Measurements from ENCODE around the gene DCLRE1A.

DCLRE1A gene

DNA sequence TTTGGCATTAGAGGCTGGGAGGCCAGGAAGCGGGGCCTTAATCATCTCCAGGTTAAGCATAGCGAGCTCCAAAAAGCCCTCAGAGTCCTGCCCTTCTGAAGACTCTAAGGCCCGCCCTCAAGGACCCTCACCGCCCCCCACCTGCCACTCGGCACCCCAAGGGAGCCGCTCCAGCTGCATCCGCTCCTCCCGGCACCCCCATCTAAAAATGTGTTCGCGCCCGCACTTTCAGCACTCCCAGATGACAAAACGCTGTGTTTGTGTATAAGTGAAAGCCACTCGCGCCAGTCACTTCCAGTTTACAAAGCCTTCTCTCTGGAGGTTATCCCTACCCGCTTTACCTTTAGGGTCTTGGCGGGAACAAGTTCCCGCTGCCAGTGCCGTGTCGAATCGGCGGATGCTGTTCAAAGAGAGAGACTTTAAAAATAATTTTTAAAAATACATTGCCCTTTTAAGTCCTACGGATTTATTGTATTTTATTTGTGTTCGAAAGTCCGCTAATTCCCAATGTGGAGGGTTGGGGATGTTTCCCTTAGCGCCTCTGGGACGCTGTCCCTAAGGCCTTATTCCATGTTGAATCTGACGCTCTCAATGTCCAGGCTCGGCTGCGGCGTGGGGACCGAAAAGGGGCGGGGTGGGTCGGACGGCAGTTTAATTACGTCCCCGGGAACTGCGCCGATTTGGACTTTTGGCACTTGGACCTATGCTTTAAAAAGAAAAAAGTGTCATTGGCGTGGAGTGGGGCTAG lies at the start of gene DCLRE1A, which contains the start of gene NHLRC2:
Gene DCLRE1A, minus strand, starts transcription at position 70 of the 748 bp plus-strand sequence. CDS start 900 bp downstream, outside the sequence.
Gene NHLRC2, plus strand, starts transcription at position 649 of the 748 bp plus-strand sequence. CDS start 212 bp downstream, outside the sequence.
- peak; percentile 87 for DNase-seq

DNA sequence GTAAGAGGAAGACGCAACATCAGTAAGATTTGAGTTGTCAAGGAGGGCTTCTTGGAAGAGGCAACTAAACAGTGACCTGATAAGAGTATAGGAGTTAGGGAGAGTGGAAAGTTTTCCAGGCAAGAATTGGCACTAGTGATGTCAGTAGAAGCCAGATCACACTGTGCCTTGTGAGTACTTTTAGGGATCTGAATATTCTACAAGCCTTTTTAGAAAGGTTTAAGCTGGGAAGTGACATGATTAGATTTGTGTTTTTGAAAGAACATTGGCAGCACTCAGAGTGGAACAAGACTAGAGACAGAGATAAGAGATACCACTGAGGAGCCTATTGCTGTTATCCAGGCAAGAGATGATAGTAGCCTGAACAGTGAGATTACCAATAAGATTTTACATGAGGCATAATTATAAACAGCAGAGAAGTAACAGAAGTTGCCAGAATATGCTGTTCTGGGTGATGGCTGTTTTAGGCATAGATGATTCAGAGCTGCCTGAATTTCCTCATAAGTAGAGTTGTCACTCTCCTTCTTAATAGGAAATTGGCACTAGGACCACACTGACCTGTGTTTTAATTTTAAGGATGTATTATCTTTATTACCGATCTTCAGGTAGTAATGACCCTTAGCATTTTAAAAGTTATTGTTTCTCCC lies 46.2 kb upstream of the DCLRE1A start:
- no peak for DNase-seq

DNA sequence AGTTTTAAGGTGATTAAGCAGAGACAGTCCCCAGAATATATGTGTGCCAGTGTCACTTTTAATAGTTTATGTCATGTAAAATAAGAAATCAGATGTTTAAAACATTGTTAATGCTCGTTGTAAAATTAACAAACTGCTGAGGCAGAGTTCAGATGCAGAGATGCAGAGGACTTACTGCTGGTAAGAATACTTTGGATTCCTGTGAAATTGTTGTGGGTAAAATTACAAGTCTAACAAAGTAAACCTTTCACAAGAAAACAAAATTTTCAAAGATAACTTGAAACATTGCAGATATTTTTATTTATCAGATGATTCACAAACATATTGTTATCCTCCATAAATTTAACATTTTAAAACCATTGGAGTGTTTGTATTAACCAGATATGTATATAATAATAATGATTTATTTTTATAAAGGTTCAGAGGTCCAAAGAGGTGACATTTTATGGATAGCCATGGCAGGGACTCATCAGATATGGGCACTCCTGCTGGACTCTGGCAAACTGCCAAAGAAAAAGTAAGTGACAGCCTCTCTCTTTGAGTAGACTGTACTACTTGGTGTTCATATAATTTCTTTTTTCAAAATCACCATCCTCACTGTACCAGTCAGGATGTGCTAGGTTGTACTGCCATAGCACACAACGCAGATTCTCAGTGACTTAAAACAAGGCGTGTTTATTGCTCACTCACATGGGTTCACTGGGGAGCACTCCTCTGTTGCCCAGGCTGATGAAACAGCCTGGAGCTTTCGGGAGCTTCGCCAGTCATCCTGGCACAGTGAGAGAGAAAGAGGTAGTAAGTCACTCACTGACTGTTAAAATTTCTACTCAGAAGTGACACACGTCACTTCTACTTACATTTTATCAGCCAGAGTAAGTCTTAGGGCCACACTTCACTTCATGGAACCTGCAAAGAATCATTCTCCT lies 44.1 kb upstream of the DCLRE1A start:
- peak; percentile 12 for DNase-seq

DNA sequence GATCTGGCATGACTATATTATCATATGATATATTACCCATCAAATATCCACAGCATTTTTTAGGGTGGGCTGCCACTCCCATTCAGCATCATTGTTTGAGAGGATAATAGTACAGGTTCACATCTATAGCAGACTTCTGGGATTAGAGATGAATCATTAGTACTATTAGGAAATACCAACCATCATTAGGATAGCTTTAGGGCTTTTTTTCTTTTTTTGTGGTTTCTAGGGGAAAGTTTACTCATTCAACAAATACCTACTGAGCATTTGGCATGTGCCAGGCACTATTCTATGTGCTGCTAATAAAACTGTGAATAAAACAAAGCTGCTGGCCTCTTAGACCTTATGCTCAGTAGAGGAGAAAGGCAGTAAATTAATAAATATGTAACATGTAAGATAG lies 41.1 kb upstream of the DCLRE1A start:
- DNase-seq: no peak

DNA sequence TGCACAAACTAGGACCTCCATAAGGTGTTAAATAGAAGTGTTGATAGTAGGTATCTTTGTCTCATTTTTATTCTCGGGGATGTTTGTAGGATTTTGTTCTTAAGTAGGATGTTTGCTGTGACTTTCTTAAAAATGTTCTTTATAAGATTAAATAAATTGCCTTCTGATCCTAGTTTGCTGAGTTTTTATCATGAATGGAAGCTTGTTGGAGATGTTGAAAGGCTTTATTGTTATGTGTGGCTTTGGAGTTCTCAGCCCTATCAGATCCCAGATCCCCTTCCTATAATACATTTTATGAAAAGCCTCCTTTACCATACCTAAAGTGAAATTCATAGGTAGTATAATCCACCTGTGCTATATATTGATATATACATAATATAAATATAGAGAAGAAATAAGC lies 40.7 kb upstream of the DCLRE1A start:
- DNase-seq: no peak

DNA sequence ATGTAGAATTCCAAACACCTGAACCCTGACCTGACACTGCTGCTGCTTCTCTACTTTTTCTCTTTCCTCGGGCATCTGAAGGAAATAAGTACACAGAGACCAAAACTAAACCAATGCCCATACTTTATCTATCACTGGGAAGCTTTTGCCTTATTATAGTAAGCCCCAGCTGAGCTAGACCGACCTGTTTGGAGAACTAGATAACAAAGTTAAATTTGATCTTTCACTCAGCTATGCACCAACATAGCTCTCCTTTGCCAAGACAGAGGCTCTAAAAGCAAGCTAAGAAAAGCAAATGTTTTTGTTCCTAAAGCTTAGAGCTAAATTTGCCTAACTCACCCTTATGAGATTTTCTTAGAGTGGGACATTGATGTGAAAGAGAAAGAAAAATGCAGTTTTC lies 39.7 kb upstream of the DCLRE1A start:
- no peak for DNase-seq

DNA sequence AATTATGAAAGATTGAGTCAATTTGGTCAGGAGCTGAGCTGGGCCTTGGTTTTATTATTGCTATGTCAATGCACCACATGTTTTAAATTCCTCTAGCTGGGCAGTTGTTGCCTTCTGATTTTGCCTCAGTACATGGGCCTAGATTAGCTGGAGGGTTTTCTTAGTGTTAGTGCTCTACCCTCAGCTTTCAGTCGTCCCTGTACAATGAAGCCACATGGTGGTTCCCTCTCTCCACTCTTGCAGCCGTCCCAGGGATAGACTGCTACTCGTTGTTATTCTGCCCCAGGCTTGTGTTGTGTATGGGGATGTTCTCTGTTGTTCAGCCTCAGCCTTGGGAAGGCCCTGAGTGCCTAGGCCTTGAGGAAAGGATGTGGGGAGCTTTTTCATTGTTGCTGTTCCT lies 37.6 kb upstream of the DCLRE1A start:
- no peak for DNase-seq

DNA sequence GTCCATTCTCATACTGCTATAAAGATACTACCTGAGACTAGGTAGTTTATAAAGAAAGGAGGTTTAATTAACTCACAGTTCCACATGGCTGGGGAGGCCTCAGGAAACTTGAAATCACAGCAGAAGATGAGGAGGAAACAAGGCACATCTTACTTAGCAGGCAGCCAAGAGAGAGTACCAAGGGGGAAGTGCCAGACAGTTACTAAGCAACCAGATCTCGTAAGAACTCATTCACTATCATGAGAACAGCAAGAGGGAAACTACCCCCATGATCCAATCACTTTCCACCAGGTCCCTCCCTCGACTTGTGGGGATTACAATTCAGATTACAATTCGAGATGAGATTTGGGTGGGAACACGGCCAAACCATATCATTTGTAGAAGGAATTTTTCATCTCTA lies 36.9 kb upstream of the DCLRE1A start:
- DNase-seq: peak; percentile 11

DNA sequence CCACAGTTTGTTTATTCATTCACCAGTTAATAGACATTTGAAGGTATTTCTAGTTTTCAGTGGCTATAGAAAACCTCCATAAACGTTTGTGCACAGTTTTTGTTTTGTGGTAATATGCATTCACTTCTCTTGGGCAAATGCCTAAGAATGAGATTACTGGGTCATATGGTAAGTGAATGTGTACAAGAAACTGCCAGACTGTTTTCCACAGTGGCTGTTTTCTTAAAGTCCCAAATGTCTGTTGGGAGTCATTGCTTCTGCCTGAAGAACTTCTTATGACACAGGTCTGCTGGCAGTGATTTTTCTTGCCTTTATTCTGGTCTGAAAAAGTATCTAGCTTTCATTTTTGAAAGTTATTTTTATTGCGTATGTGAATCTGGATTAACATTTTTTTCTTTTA lies 36.0 kb upstream of the DCLRE1A start:
- no peak for DNase-seq

DNA sequence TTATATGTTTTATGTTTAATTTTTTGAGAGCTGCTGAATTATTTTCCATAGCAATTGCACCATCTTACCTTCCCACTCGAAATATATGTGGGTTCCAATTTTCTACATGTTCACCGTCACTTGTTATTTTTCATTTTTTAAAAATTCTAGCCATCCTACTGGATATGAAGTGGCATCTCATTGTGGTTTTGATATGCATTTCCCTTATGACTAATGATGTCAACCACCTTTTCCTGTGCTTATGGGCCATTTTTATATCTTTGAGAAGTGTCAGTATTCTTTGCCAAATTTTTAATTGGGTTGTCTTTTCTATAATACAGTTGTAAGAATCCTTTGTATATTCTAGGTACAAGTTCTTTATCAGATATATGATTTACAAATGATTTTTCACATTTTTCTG lies 28.4 kb upstream of the DCLRE1A start:
- no peak for DNase-seq

DNA sequence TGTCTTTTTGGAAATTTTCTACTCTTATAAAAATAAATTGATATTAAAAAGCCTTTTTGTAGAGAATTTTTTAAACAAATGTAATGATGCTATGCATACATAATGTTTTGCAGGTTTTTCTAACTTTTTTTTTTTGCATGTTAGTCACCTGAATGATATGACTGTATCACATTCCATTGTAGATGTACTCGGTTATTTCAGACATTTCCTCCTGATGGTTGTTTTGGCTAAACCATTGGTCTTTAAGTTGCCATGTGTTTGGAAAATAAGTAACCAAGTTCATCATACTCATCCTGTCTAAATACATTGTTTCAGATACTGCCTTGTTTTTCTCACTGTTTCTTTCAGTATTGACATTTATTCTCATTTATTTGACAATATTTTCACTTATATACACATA lies 26.4 kb upstream of the DCLRE1A start:
- DNase-seq: no peak

DNA sequence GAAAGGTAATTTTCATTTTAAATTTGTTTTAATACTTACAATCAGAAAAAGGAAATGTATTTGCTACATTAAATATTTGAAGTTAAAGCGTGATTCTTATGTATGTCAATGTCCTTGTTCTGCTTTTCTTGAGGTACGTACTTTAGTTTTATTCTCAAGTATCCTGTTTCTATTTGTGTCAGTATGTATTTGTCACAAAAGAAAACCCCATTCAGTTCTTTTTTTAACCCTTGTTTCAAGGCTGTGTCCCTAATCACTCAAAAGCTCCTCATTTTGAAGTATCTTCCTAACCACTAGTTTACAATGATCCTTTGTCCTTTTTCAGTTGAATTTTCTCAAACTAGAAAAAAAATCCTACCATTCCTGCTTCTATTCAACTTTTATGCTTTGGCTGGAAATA lies 25.8 kb upstream of the DCLRE1A start:
- DNase-seq: peak; percentile 20

DNA sequence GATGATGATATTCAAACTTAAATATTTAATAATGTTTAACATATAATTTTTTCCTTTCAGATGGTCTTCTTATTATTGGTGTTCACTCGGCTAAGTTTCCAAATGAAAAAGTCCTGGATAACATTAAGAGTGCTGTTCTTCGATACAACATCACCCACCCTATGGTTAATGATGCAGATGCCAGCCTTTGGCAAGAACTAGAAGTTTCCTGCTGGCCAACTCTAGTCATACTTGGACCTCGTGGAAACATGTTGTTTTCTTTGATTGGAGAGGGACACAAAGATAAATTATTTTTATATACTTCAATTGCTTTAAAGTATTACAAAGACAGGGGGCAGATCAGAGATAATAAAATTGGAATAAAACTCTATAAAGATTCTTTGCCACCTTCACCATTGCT lies 22.6 kb upstream of the DCLRE1A start:
- no peak for DNase-seq

DNA sequence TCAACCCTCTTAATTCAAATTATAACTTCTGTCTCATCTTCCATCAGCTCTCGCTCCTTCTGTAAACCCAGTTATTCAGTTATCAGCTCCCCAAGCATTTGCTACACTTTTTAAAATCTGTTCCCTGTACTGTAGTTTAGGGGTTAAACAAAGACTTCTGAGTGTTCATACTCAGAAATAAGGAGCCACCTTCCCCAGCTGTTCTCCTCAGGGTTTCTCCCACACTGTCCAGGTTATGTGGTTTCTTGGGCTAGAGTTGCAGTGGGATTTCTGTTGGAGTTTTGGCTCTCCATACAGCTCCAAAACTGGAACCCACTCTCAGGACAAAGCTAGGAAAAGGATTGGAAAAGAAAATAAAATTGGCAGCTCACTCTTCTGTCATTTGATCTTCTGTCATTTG lies 21.3 kb upstream of the DCLRE1A start:
- DNase-seq: no peak

DNA sequence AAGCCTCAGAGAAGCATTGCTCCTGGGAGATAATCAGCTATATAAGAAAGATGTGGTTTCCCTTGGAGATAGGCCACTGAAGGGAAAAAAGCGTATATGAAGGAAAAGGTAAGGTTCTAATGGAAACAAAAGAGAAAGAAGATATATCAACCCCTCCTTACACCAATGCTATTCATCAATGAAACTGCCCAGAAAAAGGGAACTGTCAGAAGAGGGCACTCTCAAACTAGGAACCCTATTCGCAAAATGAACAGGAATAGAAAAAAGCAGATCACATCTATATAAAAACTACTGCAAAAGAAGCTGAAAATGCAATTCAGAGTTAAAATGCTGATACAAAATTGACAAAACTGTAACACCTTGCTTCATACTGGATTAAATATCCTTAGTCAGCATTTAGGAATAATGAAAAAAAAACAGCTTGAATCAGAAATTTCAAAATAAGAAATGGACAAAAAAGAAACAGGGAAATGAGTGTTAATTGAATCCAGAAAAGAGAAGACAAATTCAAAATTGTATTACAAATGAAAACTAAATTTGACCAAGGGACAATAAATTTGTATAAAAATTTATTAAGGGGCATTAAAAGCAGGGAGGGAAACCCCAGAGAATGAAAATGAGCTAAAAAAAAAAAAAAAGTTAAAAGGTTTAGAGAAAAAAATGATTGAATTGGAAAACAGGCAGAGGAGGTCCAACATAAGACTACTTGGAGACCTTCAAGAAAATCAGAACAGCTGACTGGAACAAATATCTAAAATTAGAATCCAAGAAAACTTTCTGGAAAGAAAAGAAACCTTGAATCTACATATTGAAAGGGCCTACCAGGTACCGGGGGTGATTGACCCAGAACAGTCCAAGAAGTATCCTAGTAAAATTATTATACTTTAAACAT lies 18.5 kb upstream of the DCLRE1A start:
- peak; percentile 30 for DNase-seq

DNA sequence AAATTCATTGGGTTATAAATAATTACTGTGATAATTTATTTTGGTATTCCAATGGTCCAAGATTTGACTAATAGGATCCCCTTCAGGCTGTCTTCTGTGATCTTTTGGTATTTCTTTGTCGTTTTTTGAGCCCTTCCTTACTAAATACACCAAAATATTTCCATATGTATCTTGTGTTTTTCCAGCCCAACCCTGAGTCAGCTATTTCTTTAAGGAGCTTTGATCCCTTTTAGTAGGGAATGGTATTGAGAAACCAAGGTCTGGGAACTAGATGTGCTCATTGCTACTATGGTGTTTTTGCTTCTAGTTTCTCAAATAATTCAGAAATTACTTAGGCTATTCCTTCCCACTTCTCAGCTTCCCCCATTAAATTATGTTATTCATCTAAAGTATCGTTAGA lies 15.9 kb upstream of the DCLRE1A start:
- DNase-seq: no peak

DNA sequence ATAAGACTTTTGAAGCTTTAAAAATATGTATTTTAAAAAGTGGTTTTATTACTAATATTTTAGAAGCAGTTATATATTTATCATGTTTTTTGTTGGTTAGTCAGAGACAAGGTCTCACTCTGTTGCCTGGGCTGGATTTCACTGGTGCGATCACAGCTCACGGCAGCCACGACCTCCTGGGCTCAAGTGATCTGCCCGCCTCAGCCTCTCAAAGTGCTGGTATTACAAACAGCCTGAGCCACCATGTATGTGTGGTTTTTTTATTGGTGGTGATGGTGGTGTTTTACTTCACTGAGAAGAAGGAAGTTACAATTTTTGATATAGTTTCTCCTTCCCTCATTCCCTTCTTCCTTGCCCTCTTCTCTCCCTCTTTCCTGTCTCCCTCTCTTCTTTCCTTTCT lies 14.0 kb upstream of the DCLRE1A start:
- DNase-seq: no peak

DNA sequence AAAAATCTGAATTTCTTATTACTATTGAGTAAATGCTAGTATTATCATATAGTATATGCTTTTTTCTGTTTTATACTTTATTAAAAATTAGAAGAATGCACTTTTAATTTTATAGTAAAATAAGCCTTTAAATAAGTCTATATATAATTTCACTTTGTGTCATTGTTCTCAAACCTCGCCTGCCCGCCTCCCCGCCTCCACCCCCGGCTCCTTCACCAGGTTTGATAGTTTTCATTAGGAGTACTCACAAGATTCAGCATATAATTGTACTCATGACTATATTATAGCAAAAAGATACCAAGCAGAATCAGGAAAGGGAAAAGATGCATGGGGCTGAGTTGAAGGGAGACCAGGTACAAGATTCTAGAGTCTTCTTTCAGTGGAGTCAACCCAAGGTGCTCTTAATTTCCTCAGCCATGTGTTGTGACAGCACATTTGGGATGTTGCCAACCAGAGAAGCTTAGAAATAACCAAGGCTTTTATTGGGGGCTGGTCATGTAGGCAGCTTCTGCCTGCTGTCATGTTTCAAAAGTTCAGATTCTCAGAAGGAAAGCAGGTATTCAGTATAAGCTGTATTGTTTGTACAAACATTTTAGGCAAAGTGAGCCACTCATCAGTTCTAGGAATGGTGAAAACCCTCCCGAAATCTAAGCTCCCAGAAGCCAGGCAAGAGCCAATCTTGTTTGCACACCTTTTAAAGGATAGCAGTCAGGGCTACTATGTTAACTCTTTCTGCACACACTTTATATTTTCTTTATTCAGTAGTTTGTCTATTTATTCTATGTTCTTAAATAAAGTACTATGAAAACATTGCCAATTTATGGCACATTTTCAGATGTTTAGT lies 12.9 kb upstream of the DCLRE1A start:
- no peak for DNase-seq

DNA sequence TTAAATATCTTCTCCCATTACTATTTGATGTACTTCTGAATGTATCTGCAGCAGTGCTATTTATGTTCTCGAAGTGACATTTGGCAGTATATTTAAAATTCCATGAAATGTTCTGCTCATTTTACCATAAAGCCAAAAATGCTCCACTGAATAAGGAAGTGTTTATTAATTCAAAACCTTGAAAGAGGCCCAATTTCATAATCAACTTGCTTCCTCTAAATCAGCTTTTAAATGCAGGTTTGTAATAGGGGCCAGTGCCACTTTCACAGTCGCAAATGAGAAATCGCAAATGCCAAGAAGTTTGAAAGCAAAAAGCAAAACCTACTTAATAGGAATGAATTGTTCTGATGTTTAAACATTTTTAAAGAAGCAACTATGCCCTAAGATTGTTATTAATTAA lies 12.0 kb upstream of the DCLRE1A start:
- DNase-seq: peak; percentile 70

DNA sequence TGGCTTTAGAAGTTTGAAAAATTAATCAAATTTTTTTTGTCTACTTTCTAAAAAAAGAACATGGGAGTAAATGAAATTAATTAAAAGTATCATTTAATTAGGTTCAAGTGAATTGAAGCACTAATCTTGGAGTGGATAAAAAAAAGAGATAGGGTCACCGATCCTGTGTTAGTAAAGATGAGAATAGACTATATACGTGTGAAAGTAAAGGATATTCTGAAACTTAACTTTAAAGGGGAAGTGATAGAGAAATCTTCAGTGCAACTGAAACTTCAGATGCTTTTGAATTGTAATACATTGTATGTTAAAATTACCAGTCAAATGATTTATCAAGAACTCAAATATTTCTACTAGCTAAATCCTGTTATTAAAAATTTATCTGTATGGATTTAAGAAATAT lies 5.4 kb upstream of the DCLRE1A start:
- peak; percentile 37 for DNase-seq

DNA sequence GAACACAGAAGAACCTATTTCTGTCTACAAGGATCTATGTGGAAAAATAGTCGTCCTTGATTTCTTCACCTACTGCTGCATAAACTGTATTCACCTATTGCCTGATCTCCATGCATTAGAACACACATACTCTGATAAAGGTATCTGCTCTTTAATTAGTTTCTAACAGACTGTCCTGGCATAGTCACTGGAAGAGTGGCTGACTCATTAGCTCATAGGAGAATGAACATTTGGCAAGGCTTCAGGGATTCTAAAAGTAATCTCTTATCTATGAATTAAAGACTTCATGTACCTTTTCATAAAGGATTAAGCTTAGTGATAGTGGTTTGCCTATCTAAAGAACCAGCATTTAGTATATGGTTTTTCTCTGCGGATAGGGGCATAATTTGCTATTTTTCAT lies 4.7 kb upstream of the DCLRE1A start:
- no peak for DNase-seq
